HG02840 (cell line): ENCODE data around the gene AHNAK2.
"Not testable (repeated sequence)": the region's sequence is repeated elsewhere in the genome, so short reads cannot be mapped to it uniquely, and the experiment has no call there.

Source experiments
- ATAC-seq: cut with Tn5 transposase; IDR thresholded peaks from one replicate; pipeline ENCODE4 v1.9.1; 2021; ENCODE audit warnings: mild to moderate bottlenecking, moderate library complexity, moderate number of reproducible peaks; ENCODE audit not compliant: unreplicated experiment, low FRiP score

AHNAK2 gene

DNA sequence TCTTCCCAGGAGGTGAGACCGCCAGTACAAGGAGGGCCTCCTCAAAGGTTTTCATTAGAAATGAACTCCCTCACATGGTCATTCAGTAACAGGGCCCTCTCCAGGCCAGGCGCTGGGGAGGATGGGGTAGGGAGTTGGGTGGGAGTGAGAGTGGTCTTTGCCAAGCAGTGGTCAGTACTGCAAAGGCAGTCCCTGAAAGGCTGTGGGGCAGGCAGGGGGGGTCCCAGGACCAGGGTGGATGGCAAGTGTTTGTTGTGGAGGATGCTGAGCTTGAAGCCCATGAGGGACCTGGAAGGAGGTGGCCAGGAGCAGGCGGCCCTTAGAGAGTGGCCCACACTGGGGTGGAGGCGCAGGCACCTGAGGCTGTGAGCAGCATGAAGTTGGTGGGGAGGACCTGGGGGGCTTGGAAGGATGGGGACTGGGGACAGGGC is 87.0 kb downstream of the AHNAK2 start:
- no peak for ATAC-seq

DNA sequence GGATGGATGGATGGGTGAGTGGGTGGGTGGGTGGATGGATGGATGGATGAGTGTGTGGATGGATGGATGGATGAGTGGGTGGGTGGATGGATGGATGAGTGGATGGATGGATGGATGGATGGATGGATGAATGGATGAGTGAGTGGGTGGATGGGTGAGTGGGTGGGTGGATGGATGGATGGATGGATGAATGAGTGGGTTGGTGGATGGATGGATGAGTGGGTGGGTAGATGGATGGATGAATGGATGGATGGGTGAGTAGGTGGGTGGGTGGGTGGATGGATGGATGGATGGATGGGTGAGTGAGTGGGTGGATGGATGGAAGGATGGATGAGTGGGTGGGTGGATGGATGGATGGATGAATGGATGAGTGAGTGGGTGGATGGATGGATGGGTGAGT is 87.9 kb downstream of the AHNAK2 start:
- ATAC-seq, result not testable (repeated sequence)

DNA sequence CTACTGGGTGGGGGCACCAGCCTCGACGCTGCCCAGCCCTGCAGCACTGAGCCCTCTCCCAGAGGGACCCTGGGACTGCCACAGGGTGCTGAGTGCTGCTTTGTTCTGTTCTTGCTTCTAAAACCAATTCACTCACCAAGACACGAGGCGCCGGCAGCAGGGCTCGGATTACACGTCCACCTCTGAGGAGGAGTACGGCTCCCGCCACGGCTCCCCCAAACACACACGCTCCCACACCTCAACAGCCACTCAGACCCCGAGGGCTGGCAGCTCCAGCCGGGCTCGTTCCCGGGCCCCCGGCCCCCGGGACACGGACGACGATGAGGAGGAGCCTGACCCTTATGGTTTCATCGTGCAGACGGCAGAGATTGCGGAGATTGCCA is 88.8 kb downstream of the AHNAK2 start:
- ATAC-seq, result no peak

DNA sequence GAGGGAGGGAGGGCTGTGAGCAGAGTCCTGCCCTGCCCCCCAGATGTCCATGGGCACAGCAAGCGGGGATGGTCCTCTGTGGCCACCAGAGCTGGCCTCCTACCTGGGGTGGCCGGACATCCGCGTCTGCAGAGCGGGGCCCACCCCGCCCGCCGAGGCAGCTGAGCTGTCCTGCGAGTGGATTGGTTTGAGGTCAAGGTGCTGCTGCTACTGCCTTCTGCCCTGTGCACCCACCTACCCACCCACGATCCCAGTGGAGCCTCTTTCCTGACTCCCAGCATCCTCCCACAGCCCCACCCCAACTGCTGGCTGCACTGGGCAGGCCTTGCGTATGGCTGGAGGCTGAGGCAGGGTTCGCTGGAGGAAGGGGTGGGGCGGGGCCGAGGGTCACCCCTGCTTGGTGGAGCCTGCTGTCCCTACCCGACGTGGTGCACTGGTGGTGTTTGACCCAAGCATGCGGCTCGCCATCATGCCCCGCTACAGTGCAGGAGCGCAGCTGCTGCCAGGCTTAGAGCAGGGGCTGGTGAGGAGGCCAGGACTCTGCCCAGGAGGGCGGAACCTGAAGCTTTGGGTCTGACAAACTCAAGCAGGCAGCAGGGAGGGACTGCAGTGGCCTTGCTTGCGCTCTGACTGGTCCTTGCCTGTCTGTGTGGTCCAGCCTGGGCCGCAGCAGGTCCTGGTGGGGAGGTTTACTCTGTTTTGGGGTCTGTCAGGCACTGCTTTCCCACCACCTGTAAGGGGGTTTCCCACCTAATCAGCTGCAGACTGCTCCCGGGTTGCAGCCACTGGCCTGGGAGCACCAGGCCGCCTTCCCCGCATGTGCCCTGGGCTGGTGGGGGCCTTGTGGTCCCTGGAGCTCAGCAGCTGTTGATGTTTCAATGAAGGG is 89.4 kb downstream of the AHNAK2 start:
- ATAC-seq, result no peak

DNA sequence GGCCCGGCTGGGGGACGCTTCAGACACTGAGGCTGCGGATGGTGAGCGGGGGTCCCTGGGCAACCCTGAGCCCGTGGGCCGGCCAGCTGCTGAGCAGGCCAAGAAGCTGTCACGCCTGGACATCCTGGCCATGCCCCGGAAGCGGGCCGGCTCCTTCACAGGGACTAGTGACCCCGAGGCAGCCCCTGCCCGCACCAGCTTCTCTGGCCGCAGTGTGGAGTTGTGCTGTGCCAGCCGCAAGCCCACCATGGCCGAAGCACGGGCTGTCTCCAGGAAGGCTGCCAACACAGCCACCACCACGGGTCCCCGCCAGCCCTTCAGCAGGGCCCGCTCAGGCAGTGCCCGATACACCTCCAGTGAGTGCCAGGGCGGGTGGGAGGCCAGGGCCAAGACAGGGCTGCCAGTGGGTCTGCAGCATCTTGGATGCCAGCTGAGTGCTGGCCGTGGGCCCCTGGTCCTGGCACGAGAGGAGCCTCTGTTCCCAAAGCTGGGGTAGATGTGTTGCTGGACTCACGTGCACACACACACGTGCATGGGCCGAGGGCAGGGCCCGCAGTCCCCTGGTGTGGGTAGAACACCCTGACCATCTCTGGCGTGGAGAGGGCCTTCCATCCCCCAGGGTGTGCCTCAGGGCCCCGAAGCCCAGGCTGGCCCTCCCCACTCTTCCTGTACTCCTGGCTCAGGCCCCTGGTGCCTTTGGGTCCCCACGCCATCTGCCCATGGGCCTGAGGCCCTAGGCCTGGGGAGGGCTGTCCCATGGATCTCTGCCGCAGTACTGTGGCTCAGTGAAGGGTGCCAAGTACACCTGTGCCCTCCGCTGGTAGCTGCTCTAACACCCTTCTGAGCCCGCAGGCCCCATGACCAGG is 90.3 kb downstream of the AHNAK2 start:
- ATAC-seq, result no peak
